ENCODE results near the gene SACS. TPM values are rescaled to one million over a fixed set of nuclear protein-coding genes. Genes with fewer than 3 reads are reported as not detected.

The SACS gene
- total RNA-seq, 4 donors from 2014 or later, result 7.1 to 9.3 (median 8.3) TPM

DNA sequence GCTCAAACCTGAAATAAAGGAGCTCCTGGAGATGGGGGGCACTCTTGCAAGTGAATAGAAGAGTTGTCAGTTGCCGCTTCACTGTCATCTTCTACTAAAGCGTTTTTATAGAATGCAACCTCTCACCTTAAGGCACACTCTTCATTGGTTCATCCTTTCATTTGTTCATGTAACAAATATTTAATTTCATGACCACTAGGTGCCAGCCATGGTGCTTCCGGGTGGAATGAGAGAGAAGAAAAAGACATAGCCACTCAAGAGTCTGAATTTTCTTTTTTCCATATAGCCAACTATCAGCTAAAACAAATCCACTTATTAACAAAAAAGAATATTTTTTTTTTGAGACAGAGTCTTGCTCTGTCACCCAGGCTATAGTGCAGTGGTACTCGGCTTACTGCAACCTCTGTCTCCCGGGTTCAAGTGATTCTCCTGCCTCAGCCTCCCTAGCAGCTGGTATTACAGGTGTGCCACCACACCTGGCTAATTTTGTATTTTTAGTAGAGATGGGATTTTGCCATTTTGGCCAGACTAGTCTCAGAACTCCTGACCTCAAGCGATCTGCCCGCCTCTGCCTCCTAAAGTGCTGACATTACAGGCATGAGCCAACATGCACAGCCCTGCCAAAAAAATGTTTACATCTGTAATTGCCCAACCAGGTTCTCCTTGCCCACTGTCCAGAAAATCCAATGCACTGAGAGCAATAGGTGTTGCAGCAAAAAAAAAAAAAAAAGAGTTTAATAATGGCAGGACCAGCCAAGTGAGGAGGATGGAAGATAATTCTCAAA is 22.1 kb upstream of the SACS start:
- Histone ChIP-seq H3K27me3 (no peaks in the 10 kb centered on the region), H3K9me3 (no peaks in the 10 kb centered on the region), H3K36me3 (no peaks in the 10 kb centered on the region), H3K27ac (no peak overlapping the region), H3K4me1 (no peaks in the 10 kb centered on the region), H3K4me3 (replicated peaks in 1 of 3) (no peak overlapping the region)
- intact Hi-C loops (cut with DNase I), result no loop called here
- WGBS, 2 donors, result 85 to 86% methylated on average over 7 of the region's 7 CpGs
- DNase-seq, result no peak
- TF ChIP-seq, protein P1, sequence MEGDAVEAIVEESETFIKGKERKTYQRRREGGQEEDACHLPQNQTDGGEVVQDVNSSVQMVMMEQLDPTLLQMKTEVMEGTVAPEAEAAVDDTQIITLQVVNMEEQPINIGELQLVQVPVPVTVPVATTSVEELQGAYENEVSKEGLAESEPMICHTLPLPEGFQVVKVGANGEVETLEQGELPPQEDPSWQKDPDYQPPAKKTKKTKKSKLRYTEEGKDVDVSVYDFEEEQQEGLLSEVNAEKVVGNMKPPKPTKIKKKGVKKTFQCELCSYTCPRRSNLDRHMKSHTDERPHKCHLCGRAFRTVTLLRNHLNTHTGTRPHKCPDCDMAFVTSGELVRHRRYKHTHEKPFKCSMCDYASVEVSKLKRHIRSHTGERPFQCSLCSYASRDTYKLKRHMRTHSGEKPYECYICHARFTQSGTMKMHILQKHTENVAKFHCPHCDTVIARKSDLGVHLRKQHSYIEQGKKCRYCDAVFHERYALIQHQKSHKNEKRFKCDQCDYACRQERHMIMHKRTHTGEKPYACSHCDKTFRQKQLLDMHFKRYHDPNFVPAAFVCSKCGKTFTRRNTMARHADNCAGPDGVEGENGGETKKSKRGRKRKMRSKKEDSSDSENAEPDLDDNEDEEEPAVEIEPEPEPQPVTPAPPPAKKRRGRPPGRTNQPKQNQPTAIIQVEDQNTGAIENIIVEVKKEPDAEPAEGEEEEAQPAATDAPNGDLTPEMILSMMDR (IDR thresholded peaks at IDR 0.05), result no peak
- TF ChIP-seq POLR2A (IDR thresholded peaks at IDR 0.05), result no peak

DNA sequence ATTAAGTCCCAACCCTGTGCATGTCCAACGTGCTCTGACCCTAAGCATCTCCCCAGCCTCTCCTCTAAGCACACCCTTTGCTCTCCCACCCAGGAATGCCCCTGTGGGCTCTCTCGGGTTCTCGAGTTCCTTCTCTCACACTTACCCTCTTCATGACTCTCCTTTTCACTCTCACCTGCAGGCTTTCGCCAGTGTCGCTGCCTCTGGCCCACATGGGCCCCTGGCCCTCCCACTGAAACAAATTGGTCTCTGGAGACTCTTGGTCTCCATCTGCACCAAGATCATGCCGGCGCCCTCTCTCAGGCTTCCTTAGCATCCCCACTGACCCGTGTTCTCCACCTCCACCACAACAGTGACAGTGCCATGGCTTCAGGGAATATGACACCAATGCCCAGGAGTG is 19.6 kb upstream of the SACS start:
- 88% methylated on average over 8 of the region's 8 CpGs for WGBS, 2 donors
- Histone ChIP-seq H3K36me3 (no peaks in the 10 kb centered on the region), H3K27ac (no peak overlapping the region), H3K4me3 (replicated peaks in 1 of 3) (no peak overlapping the region), H3K27me3 (no peaks in the 10 kb centered on the region), H3K4me1 (no peaks in the 10 kb centered on the region), H3K9me3 (no peaks in the 10 kb centered on the region)
- no peak for DNase-seq
- TF ChIP-seq POLR2A (IDR thresholded peaks at IDR 0.05), result no peak
- TF ChIP-seq, protein P1 (IDR thresholded peaks at IDR 0.05), result no peak
- intact Hi-C loops (cut with DNase I), result no loop called here

- no peak for DNase-seq
- Histone ChIP-seq H3K4me1 (no peaks in the 10 kb centered on the region), H3K27ac (no peak overlapping the region), H3K4me3 (replicated peaks in 1 of 3) (no peak overlapping the region), H3K9me3 (no peaks in the 10 kb centered on the region), H3K36me3 (no peaks in the 10 kb centered on the region), H3K27me3 (no peaks in the 10 kb centered on the region)
- TF ChIP-seq, protein P1 (IDR thresholded peaks at IDR 0.05), result no peak
- TF ChIP-seq POLR2A (IDR thresholded peaks at IDR 0.05), result no peak
- intact Hi-C loops (cut with DNase I), result no loop called here
- WGBS, 2 donors, result 62 to 67% methylated on average over 8 of the region's 8 CpGs
Measured at GRCh38 chr13:23450340-23451046, 17.0 kb upstream of the SACS start.

- H3K27ac ChIP-seq, result no peak overlapping the region
- no peaks in the 10 kb centered on the region for H3K27me3 ChIP-seq
- intact Hi-C loops (cut with DNase I), result no loop called here
- 65 to 76% methylated on average over 5 of the region's 5 CpGs for WGBS, 2 donors
- TF ChIP-seq, protein P1 (IDR thresholded peaks at IDR 0.05), result no peak
- no peak for TF ChIP-seq POLR2A (IDR thresholded peaks at IDR 0.05)
- H3K4me1 ChIP-seq, result no peaks in the 10 kb centered on the region
- DNase-seq, result no peak
- no peaks in the 10 kb centered on the region for H3K36me3 ChIP-seq
- H3K9me3 ChIP-seq, result no peaks in the 10 kb centered on the region
- H3K4me3 ChIP-seq (replicated peaks in 1 of 3), result no peak overlapping the region
Measured at GRCh38 chr13:23449398-23450162, 16.1 kb upstream of the SACS start.
